ENCODE measurements around the gene IRF9.

The IRF9 gene

DNA sequence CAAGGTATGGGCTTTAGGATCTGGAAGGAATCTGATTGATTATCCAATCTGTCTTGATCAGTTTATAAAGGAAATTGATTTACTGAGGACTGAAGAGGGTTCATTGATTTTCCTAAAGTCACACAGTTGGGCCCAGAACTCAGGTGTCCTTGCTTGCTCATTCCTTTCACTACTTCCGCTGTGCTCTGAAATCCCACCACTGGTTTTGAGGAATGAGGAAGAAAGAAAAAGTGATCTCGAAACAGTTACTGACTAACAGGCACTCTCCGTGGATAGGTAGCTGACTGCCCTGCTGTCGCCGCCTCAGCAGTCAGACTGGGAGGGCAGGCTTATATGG is 30.7 kb upstream of the IRF9 start, which contains the start of gene FITM1:
TSS of gene FITM1 (plus strand) at position 280 of the 337 bp plus-strand sequence. CDS start 905 bp downstream, outside the sequence.
- TF ChIP-seq FOXP2 (optimal IDR thresholded peaks at IDR 0.05; ENCODE audit: borderline replicate concordance, extremely low read depth, extremely low read length, insufficient read depth) (no peak), SIN3A (IDR thresholded peaks at IDR 0.05; ENCODE audit: borderline replicate concordance, insufficient read depth, low read length) (no peak), TAF1 (IDR thresholded peaks at IDR 0.05; ENCODE audit: borderline replicate concordance, insufficient read depth, low read length) (no peak), POLR2AphosphoS5 (IDR thresholded peaks at IDR 0.05; ENCODE audit: low read depth, low read length) (no peak)
- TF ChIP-seq, protein P1, sequence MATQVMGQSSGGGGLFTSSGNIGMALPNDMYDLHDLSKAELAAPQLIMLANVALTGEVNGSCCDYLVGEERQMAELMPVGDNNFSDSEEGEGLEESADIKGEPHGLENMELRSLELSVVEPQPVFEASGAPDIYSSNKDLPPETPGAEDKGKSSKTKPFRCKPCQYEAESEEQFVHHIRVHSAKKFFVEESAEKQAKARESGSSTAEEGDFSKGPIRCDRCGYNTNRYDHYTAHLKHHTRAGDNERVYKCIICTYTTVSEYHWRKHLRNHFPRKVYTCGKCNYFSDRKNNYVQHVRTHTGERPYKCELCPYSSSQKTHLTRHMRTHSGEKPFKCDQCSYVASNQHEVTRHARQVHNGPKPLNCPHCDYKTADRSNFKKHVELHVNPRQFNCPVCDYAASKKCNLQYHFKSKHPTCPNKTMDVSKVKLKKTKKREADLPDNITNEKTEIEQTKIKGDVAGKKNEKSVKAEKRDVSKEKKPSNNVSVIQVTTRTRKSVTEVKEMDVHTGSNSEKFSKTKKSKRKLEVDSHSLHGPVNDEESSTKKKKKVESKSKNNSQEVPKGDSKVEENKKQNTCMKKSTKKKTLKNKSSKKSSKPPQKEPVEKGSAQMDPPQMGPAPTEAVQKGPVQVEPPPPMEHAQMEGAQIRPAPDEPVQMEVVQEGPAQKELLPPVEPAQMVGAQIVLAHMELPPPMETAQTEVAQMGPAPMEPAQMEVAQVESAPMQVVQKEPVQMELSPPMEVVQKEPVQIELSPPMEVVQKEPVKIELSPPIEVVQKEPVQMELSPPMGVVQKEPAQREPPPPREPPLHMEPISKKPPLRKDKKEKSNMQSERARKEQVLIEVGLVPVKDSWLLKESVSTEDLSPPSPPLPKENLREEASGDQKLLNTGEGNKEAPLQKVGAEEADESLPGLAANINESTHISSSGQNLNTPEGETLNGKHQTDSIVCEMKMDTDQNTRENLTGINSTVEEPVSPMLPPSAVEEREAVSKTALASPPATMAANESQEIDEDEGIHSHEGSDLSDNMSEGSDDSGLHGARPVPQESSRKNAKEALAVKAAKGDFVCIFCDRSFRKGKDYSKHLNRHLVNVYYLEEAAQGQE (IDR thresholded peaks at IDR 0.05; ENCODE audit: insufficient read depth in 1 of 2, low read depth in 2 of 2, low read length in 2 of 2), result no peak

DNA sequence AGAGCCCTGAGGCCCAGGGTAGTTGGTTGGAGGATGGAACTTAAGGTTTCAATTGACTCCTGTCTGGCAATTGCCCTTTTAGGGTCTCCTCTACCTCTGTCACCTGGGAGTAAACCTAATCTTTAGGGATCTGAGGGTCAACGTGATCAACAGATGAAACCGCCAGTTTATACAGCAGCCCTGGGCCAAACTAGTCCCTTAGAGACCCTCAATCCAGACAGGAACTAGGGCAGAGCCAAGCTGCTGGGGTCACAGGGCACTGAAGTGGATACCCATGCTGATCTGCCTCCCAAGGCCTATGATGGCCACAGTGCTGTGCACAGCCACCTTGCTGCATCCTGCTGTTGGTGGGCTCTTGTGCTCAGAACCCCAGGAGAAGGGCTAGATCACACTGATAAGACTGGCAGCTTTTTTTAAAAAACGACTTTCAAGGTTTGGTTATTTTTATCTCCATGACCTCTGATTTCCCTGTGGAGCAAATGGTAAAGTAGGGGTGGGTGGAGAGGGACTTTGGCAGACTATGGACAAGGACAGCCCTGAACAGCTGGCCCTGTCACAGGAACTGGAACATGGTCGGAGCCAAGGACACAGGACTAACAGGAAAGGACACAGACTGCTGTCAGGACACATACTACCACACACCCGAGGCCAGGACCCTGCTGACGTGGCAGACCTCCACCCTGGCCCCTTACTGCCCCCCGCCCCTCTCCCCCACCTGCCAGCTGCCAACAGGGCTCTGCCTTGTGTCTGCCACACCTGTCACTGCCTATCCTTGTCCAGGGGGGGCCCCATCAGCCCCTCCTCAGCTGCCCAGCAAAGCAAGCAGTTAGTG is 30.1 kb upstream of the IRF9 start:
- no peak for TF ChIP-seq FOXP2 (optimal IDR thresholded peaks at IDR 0.05; ENCODE audit: borderline replicate concordance, extremely low read depth, extremely low read length, insufficient read depth)
- TF ChIP-seq POLR2AphosphoS5 (IDR thresholded peaks at IDR 0.05; ENCODE audit: low read depth, low read length), result no peak
- TF ChIP-seq, protein P1 (IDR thresholded peaks at IDR 0.05; ENCODE audit: insufficient read depth in 1 of 2, low read depth in 2 of 2, low read length in 2 of 2), result no peak
- no peak for TF ChIP-seq SIN3A (IDR thresholded peaks at IDR 0.05; ENCODE audit: borderline replicate concordance, insufficient read depth, low read length)
- TF ChIP-seq TAF1 (IDR thresholded peaks at IDR 0.05; ENCODE audit: borderline replicate concordance, insufficient read depth, low read length), result no peak

DNA sequence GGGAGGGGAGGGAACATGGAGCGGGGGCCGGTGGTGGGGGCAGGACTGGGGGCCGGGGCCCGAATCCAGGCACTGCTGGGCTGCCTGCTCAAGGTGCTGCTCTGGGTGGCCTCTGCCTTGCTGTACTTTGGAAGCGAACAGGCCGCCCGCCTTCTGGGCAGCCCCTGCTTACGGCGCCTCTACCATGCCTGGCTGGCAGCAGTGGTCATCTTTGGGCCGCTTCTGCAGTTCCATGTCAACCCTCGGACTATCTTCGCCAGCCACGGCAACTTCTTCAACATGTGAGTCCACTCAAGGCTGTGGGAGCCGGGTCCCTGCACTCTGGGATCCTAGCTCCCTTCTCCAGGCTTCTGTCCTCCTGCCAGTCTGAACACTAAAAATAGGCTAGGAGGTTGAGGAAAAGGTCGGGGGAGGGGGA is 29.5 kb upstream of the IRF9 start:
- no peak for TF ChIP-seq SIN3A (IDR thresholded peaks at IDR 0.05; ENCODE audit: borderline replicate concordance, insufficient read depth, low read length)
- TF ChIP-seq FOXP2 (optimal IDR thresholded peaks at IDR 0.05; ENCODE audit: borderline replicate concordance, extremely low read depth, extremely low read length, insufficient read depth), result no peak
- TF ChIP-seq POLR2AphosphoS5 (IDR thresholded peaks at IDR 0.05; ENCODE audit: low read depth, low read length), result no peak

DNA sequence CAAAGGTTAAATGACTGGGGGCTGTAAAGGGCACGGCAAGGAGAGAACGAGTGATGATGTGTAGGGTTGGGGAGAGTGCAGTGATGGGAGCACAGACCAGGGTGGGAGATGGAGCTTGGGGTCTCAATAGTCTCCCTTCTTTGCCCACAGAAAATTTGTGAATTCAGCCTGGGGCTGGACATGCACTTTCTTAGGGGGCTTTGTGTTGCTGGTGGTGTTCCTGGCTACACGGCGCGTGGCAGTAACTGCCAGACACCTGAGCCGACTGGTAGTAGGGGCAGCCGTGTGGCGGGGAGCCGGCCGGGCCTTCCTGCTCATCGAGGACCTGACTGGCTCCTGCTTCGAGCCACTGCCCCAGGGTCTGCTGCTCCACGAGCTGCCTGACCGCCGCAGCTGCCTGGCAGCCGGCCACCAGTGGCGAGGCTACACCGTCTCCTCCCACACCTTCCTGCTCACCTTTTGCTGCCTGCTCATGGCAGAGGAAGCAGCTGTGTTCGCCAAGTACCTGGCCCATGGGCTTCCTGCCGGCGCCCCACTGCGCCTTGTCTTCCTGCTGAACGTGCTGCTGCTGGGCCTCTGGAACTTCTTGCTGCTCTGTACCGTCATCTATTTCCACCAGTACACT is 28.9 kb upstream of the IRF9 start:
- TF ChIP-seq SIN3A (IDR thresholded peaks at IDR 0.05; ENCODE audit: borderline replicate concordance, insufficient read depth, low read length), result no peak
- TF ChIP-seq, protein P1 (IDR thresholded peaks at IDR 0.05; ENCODE audit: insufficient read depth in 1 of 2, low read depth in 2 of 2, low read length in 2 of 2), result no peak
- TF ChIP-seq FOXP2 (optimal IDR thresholded peaks at IDR 0.05; ENCODE audit: borderline replicate concordance, extremely low read depth, extremely low read length, insufficient read depth), result no peak

DNA sequence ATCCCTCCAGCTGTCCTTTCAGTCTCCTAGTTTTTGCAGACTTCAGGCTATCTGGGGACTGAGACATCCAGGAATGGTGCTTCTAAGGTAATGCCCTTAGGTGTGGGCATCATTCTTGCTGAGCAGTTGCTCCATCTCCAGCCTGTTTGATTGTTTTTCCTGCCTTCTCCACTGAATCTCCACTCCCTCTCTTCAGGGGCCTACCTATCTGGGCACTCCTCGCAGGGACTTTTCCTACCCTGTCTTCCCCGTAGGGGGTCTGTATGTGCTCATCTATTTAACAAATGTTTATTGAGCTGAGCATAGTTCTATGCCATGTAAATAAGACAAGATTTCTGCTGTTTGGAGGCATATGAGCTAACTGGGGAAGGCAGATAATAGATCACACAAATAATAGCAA is 28.1 kb upstream of the IRF9 start:
- no peak for TF ChIP-seq POLR2AphosphoS5 (IDR thresholded peaks at IDR 0.05; ENCODE audit: low read depth, low read length)
- no peak for TF ChIP-seq SIN3A (IDR thresholded peaks at IDR 0.05; ENCODE audit: borderline replicate concordance, insufficient read depth, low read length)

DNA sequence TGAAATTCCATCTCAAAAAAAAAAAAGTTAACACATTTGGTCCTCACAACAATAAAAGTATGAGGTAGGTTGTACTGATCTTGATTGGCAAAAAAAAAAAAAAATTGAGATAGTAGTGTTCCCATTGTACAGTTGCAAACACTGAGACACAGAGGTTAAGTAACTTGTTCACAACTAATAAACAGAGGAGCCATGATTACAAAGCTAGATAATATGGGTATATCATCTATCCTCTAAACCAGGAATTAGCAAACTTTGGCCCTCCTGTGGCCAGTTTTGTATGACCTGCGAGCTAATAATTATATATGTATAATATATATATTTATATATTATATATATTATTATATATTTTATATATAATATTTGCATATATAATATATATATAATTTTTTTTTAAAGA is 27.3 kb upstream of the IRF9 start:
- TF ChIP-seq FOXP2 (optimal IDR thresholded peaks at IDR 0.05; ENCODE audit: borderline replicate concordance, extremely low read depth, extremely low read length, insufficient read depth) (no peak), TAF1 (IDR thresholded peaks at IDR 0.05; ENCODE audit: borderline replicate concordance, insufficient read depth, low read length) (no peak), SIN3A (IDR thresholded peaks at IDR 0.05; ENCODE audit: borderline replicate concordance, insufficient read depth, low read length) (no peak), POLR2AphosphoS5 (IDR thresholded peaks at IDR 0.05; ENCODE audit: low read depth, low read length) (no peak)
- TF ChIP-seq, protein P1 (IDR thresholded peaks at IDR 0.05; ENCODE audit: insufficient read depth in 1 of 2, low read depth in 2 of 2, low read length in 2 of 2), result no peak

Data from PFSK-1 (cell line).